Measurements from ENCODE around the gene PHC3. TPM values are rescaled to one million over a fixed set of nuclear protein-coding genes. Genes with fewer than 3 reads are reported as not detected.

PHC3 gene
- total RNA-seq, 2 experiments from 2014 or later = 143 to 150 TPM

DNA sequence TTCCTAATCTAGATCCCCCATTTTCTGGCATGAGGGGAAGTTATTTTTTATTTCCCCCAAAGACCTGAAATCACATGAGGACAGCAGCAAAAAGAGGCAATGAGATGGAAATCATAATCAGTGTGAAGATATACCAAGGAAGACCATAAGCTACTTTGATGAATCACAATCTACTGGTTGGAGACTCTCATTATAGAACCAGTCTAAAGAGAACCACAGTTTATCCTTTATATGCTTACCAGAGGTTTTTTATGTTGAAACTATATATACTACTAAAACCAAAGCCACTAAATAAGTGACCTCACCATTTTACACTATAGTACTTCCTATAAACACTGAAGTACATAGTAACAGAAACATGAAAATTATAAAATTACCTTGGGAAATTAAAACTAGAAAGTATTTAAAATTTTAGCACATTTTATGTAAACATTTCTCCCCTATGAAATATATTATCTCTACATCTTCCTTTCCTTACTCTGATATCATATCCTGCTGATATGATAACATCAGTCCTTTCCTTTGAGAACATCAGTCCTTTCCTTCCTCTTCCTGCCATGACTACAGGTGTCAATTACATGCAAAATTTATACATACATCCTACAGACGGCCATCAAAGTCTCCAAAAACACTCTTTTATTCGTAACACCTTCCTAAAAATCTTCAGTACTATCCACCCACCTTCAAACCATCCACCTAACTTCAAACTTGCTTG, 71.8 kb downstream of the PHC3 start:
- no peak overlapping the region for H3K27ac ChIP-seq (ENCODE audit: low read depth in 1 of 2, low read length in 2 of 2)
- H3K4me3 ChIP-seq (ENCODE audit: low read length) = no peak overlapping the region
- Mint-ChIP-seq H3K9me3 (no peaks in the 10 kb centered on the region), H3K36me3 (ENCODE audit: low read depth) (peaks cover 86% of the 10 kb centered on the region), H3K4me1 (ENCODE audit: low read depth) (peaks cover 42% of the 10 kb centered on the region), H3K27ac (peak overlapping the region; percentile 16), H3K4me3 (no peak overlapping the region), H3K27me3 (no peaks in the 10 kb centered on the region)
- TF ChIP-seq, protein P1, sequence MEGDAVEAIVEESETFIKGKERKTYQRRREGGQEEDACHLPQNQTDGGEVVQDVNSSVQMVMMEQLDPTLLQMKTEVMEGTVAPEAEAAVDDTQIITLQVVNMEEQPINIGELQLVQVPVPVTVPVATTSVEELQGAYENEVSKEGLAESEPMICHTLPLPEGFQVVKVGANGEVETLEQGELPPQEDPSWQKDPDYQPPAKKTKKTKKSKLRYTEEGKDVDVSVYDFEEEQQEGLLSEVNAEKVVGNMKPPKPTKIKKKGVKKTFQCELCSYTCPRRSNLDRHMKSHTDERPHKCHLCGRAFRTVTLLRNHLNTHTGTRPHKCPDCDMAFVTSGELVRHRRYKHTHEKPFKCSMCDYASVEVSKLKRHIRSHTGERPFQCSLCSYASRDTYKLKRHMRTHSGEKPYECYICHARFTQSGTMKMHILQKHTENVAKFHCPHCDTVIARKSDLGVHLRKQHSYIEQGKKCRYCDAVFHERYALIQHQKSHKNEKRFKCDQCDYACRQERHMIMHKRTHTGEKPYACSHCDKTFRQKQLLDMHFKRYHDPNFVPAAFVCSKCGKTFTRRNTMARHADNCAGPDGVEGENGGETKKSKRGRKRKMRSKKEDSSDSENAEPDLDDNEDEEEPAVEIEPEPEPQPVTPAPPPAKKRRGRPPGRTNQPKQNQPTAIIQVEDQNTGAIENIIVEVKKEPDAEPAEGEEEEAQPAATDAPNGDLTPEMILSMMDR (IDR thresholded peaks at IDR 0.05) = no peak
- DNase-seq (no peak), ATAC-seq (ENCODE audit: poor library complexity) (no peak)
- H3K9me3 ChIP-seq (ENCODE audit: control insufficient read depth in 1 of 2, insufficient read depth in 1 of 2, low read length in 2 of 2) = no peaks in the 10 kb centered on the region
- intact Hi-C loops (cut with DNase I, micrococcal nuclease) = no loop called here
- peaks cover 71% of the 10 kb centered on the region for H3K36me3 ChIP-seq (ENCODE audit: insufficient read depth, low read length)
- H3K4me1 ChIP-seq (ENCODE audit: insufficient read depth, low read length) = no peaks in the 10 kb centered on the region
- POLR2A ChIA-PET = interaction anchor here (1.2 kb wide), 1 partner anchor 10 kb away, joined by 3 read pairs; no protein-coding TSS in a partner anchor
- H3K27me3 ChIP-seq (ENCODE audit: control insufficient read depth in 1 of 2, insufficient read depth in 2 of 2, low read length in 2 of 2) = no peaks in the 10 kb centered on the region
- CTCF ChIA-PET = interaction anchor here (0.9 to 1.0 kb wide), 2 partner anchors 16 to 67 kb away, joined by 3 read pairs; no protein-coding TSS in a partner anchor

DNA sequence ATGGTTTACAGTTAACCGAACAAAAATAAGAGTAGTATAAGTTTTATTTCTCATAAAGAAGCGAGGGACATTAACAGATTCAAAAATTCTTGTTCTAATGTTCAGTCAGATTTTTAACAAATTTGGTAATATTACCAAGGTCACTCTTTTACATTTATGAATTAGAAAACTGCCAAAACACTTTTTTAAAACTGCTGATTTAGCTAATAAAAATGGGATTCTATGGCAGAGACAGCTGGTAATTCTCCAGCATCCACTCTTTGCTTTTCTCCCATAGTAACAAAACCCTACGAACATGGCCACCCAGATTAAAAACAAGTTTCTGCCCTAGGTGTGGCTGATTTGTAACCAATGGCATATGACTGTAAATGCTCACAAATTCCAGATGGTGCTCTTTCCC, 72.6 kb downstream of the PHC3 start:
- peaks cover 86% of the 10 kb centered on the region for H3K36me3 Mint-ChIP-seq (ENCODE audit: low read depth)
- H3K9me3 Mint-ChIP-seq = no peaks in the 10 kb centered on the region
- intact Hi-C loops (cut with DNase I, micrococcal nuclease) = no loop called here
- ATAC-seq (ENCODE audit: poor library complexity) = no peak
- H3K27me3 Mint-ChIP-seq = no peaks in the 10 kb centered on the region
- ChIA-PET CTCF (interaction anchor here (1.0 kb wide), 1 partner anchor 16 kb away, joined by 3 read pairs; no protein-coding TSS in a partner anchor), POLR2A (interaction anchor here (1.2 to 1.3 kb wide), 2 partner anchors 9 to 20 kb away, joined by 3 read pairs; no protein-coding TSS in a partner anchor)
- Histone ChIP-seq H3K27me3 (ENCODE audit: control insufficient read depth in 1 of 2, insufficient read depth in 2 of 2, low read length in 2 of 2) (no peaks in the 10 kb centered on the region), H3K36me3 (ENCODE audit: insufficient read depth, low read length) (peaks cover 68% of the 10 kb centered on the region), H3K27ac (ENCODE audit: low read depth in 1 of 2, low read length in 2 of 2) (no peak overlapping the region), H3K4me1 (ENCODE audit: insufficient read depth, low read length) (no peaks in the 10 kb centered on the region), H3K4me3 (ENCODE audit: low read length) (no peak overlapping the region), H3K9me3 (ENCODE audit: control insufficient read depth in 1 of 2, insufficient read depth in 1 of 2, low read length in 2 of 2) (no peaks in the 10 kb centered on the region)
- TF ChIP-seq, protein P1 (IDR thresholded peaks at IDR 0.05) = no peak
- no peak for DNase-seq
- H3K4me3 Mint-ChIP-seq = no peak overlapping the region
- H3K27ac Mint-ChIP-seq = peak overlapping the region; percentile 16
- peaks cover 44% of the 10 kb centered on the region for H3K4me1 Mint-ChIP-seq (ENCODE audit: low read depth)

DNA sequence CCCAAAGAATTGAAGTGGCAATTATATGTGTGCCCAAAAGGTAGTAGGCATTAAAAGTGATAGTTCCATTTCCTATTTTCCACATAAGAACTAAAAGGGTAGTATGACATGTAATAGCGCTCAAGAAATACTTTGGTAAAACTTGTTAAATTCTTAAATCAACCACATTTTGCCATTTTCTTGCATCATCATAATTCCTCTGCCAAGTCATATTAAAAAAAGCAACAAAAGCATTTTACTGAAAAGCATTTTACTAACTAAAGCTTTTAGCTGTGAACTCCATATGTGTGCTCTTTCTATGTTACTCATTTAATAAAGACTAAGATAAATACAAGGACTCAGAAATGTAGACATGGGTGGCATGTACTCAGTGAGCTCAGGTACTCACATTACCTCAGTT, 73.6 kb downstream of the PHC3 start:
- H3K4me1 Mint-ChIP-seq (ENCODE audit: low read depth) = peaks cover 39% of the 10 kb centered on the region
- peak overlapping the region; percentile 7 for H3K27ac Mint-ChIP-seq
- Histone ChIP-seq H3K27me3 (ENCODE audit: control insufficient read depth in 1 of 2, insufficient read depth in 2 of 2, low read length in 2 of 2) (no peaks in the 10 kb centered on the region), H3K4me3 (ENCODE audit: low read length) (no peak overlapping the region), H3K4me1 (ENCODE audit: insufficient read depth, low read length) (no peaks in the 10 kb centered on the region), H3K27ac (ENCODE audit: low read depth in 1 of 2, low read length in 2 of 2) (no peak overlapping the region), H3K9me3 (ENCODE audit: control insufficient read depth in 1 of 2, insufficient read depth in 1 of 2, low read length in 2 of 2) (no peaks in the 10 kb centered on the region), H3K36me3 (ENCODE audit: insufficient read depth, low read length) (peaks cover 68% of the 10 kb centered on the region)
- no peaks in the 10 kb centered on the region for H3K27me3 Mint-ChIP-seq
- H3K9me3 Mint-ChIP-seq = no peaks in the 10 kb centered on the region
- ChIA-PET POLR2A (interaction anchor here (0.6 to 1.3 kb wide), 2 partner anchors 10 to 21 kb away, joined by 3 to 4 read pairs; no protein-coding TSS in a partner anchor), CTCF (no interaction called here)
- DNase-seq = no peak
- ATAC-seq (ENCODE audit: poor library complexity) = no peak
- intact Hi-C loops (cut with DNase I, micrococcal nuclease) = no loop called here
- H3K36me3 Mint-ChIP-seq (ENCODE audit: low read depth) = peaks cover 85% of the 10 kb centered on the region
- H3K4me3 Mint-ChIP-seq = no peak overlapping the region
- TF ChIP-seq, protein P1 (IDR thresholded peaks at IDR 0.05) = no peak
